Breast epithelium (tissue), 3 donors: ENCODE results near the gene SARM1.

ENCODE experiments used
- CTCF ChIP-seq, 3 donors: fragments of 450-650 bp; IDR thresholded peaks; one replicate each; pipeline ENCODE4 v1.5.1; 2016 to 2017; ENCODE audit warnings: antibody characterized with exemption in 3 of 3, mild to moderate bottlenecking in 3 of 3, moderate library complexity in 3 of 3
- POLR2AphosphoS5 ChIP-seq, 3 donors: sonication (generic); formaldehyde crosslinking; IDR thresholded peaks; one replicate each; pipeline ENCODE4 v1.6.1; 2017; ENCODE audit warnings: antibody characterized with exemption in 3 of 3

- TF ChIP-seq POLR2AphosphoS5 (IDR thresholded peaks at IDR 0.05) = no peak
- TF ChIP-seq CTCF (IDR thresholded peaks at IDR 0.05) = no peak
Measured at GRCh38 chr17:28338056-28338768, 33.3 kb upstream of the SARM1 start.
